Thyroid gland (tissue), 4 donors: ENCODE measurements around the gene PBX1. TPM values are rescaled to one million over a fixed set of nuclear protein-coding genes. Genes with fewer than 3 reads are reported as not detected.

Experiments
- DNase-seq, 2 donors: peaks; one replicate each; pipeline ENCODE4 v3.0.0-alpha.2; 2019
- H3K27ac ChIP-seq, 3 donors: fragments of 200-600 bp; sonication (generic); 1 replicate in 2 of 3; 2 replicates in 1 of 3; pipeline ENCODE4 v1.5.1; 2016 to 2019; ENCODE audit warnings: mild to moderate bottlenecking in 1 of 3, moderate library complexity in 1 of 3
- H3K27me3 ChIP-seq: fragments of 200-600 bp; sonication (generic); one replicate; pipeline ENCODE4 v1.5.1; 2019
- H3K36me3 ChIP-seq, 2 donors: fragments of 200-600 bp; sonication (generic); one replicate each; pipeline ENCODE4 v1.5.1; 2016 to 2019
- H3K4me1 ChIP-seq, 2 donors: fragments of 200-600 bp; sonication (generic); one replicate each; pipeline ENCODE4 v1.5.1; 2017 to 2019
- H3K4me3 ChIP-seq, 3 donors: fragments of 200-600 bp; sonication (generic); replicated peaks in 1 of 3; 1 replicate in 2 of 3; 2 replicates in 1 of 3; pipeline ENCODE4 v1.5.1; 2016; ENCODE audit warnings: mild to moderate bottlenecking in 1 of 3
- H3K9me3 ChIP-seq: fragments of 200-600 bp; sonication (generic); one replicate; pipeline ENCODE4 v1.5.1; 2017
- POLR2A ChIP-seq, 2 donors: fragments of 450-650 bp; IDR thresholded peaks; one replicate each; pipeline ENCODE4 v1.6.1; 2017; ENCODE audit warnings: antibody characterized with exemption in 2 of 2, mild to moderate bottlenecking in 2 of 2, moderate library complexity in 1 of 2
- WGBS, 2 donors: methylation state at CpG; one replicate each; pipeline ENCODE4 v1.1.5; 2017; 5-methylcytosine and 5-hydroxymethylcytosine counted together
- intact Hi-C: fragments of 100-400 bp; cut with DNase I; formaldehyde crosslinking; loops from one replicate; pipeline ENCODE4 v1.15.1; 2023
- total RNA-seq, 4 donors: library from RNA; depleted of rRNA; stranded (reverse); fragments of >200 nt; gene quantifications; one replicate each; pipeline ENCODE4 v1.2.3, GENCODE V29; 2016
- TF ChIP-seq, protein P1 (sequence below), 6 experiments: fragments of 200-600 bp in 3 of 6; fragments of 450-650 bp in 3 of 6; sonication (generic) in 3 of 6; IDR thresholded peaks; one replicate each; pipeline ENCODE4 v1.5.1; 2016 to 2019; ENCODE audit warnings: antibody characterized with exemption in 6 of 6, mild to moderate bottlenecking in 2 of 6, inconsistent platforms in 1 of 6, moderate library complexity in 1 of 6

Gene PBX1
- total RNA-seq, 4 donors from 2014 or later: 79.0 to 159 (median 102) TPM

DNA sequence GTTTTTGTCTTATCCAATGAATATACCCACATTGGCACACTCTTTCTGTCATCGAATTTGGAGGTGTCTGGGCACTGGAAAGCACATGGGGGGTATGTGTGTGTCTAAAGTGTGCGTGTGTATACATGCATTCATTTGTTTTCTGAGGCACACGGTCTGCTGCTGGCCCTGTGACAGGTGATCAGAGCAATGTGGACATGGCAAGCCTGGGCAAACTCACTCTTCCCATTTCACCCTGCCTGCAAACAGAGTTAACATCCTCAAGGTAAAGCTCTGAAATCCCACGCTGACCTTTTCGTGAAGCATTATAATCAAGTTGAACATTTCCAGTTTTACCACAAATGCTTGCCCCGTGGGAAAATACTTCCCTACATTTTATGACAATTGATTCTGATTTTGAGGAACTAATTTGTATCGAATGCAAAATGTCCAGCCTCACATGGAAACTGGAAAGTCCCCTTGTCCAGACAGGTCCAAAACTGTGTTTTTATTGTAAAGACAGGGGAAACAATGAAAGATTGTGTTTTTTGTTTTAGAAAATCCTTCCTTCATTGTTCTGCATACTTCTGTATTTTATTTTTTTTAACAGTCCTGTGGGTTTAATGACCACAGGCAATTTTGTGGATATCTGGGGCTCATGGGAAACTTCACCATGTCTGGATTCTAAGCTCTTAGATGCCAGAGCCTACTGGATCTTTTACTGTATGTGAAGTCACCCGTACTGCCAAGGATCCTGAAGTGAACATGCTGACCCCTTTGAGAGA, 160.9 kb downstream of the PBX1 start:
- Histone ChIP-seq H3K36me3 (no peaks in the 10 kb centered on the region), H3K9me3 (no peaks in the 10 kb centered on the region), H3K4me1 (peaks cover 41 to 43% of the 10 kb centered on the region in 2 donors), H3K27me3 (no peaks in the 10 kb centered on the region), H3K4me3 (no peak overlapping the region), H3K27ac (no peak overlapping the region)
- intact Hi-C loops: no loop called here
- WGBS, 2 donors: 52 to 60% methylated on average over 8 of the region's 8 CpGs
- no peak for DNase-seq
- TF ChIP-seq POLR2A (IDR thresholded peaks at IDR 0.05): no peak
- TF ChIP-seq, protein P1, sequence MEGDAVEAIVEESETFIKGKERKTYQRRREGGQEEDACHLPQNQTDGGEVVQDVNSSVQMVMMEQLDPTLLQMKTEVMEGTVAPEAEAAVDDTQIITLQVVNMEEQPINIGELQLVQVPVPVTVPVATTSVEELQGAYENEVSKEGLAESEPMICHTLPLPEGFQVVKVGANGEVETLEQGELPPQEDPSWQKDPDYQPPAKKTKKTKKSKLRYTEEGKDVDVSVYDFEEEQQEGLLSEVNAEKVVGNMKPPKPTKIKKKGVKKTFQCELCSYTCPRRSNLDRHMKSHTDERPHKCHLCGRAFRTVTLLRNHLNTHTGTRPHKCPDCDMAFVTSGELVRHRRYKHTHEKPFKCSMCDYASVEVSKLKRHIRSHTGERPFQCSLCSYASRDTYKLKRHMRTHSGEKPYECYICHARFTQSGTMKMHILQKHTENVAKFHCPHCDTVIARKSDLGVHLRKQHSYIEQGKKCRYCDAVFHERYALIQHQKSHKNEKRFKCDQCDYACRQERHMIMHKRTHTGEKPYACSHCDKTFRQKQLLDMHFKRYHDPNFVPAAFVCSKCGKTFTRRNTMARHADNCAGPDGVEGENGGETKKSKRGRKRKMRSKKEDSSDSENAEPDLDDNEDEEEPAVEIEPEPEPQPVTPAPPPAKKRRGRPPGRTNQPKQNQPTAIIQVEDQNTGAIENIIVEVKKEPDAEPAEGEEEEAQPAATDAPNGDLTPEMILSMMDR (IDR thresholded peaks at IDR 0.05): no peak

DNA sequence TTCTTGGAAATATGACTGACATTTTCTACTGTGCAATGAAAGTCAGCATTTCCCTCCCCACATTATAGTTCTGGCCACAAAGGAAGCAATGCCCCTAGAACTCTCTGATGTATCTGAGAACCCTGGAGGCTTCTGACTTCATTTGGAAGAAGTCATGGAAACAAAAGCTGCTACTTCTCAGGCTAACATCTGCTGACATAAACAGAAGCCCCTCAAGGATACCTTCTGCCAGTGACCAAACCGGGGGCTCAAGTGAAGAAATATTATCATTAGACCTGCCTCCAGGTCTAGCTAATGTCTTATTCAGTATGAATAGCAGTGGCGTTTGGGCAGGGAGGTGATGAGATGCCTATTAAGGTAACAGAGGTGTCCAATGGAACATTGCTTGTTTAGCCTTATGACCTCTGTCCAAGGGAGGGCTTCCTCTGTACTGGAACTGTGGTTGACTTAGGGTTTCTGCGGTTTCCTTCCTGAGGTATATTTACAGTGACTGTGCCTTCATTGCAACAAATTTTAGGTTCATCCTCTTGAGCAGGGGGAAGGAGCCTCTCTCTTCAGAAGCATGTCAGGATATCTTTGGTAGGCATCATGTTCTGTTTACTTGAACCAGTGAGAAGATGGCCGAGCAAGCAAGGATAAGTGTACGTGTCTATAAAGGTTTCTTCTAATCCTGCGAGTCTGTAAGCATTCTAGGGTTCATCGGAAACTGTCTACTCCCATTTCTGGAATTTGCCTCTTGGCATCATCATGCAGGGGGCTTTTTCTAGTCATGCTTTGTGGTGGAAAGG, 161.7 kb downstream of the PBX1 start:
- intact Hi-C loops: no loop called here
- Histone ChIP-seq H3K9me3 (no peaks in the 10 kb centered on the region), H3K27ac (no peak overlapping the region), H3K36me3 (no peaks in the 10 kb centered on the region), H3K4me1 (peaks cover 41 to 43% of the 10 kb centered on the region in 2 donors), H3K27me3 (no peaks in the 10 kb centered on the region), H3K4me3 (no peak overlapping the region)
- TF ChIP-seq, protein P1 (IDR thresholded peaks at IDR 0.05): no peak
- TF ChIP-seq POLR2A (IDR thresholded peaks at IDR 0.05): no peak
- DNase-seq: no peak
- WGBS, 2 donors: 68 to 70% methylated on average over 7 of the region's 7 CpGs

DNA sequence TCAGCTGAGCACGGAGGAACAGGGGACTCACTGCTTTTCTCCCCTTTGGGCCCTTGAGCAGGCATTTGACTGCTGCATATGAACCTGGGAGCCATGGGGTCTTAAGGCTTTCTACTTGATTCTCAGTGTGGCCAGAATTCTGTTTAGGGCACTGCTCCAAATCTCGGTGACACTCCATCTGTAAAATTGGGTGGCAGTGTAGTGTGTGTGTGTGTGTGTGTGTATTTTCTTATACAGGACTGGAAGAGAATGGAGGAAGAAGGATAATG, 162.2 kb downstream of the PBX1 start:
- 31 to 39% methylated on average over 2 of the region's 2 CpGs for WGBS, 2 donors
- TF ChIP-seq, protein P1 (IDR thresholded peaks at IDR 0.05): no peak
- no peak for TF ChIP-seq POLR2A (IDR thresholded peaks at IDR 0.05)
- Histone ChIP-seq H3K4me3 (no peak overlapping the region), H3K27ac (no peak overlapping the region), H3K9me3 (no peaks in the 10 kb centered on the region), H3K36me3 (no peaks in the 10 kb centered on the region), H3K4me1 (peaks cover 38 to 41% of the 10 kb centered on the region in 2 donors), H3K27me3 (no peaks in the 10 kb centered on the region)
- intact Hi-C loops: no loop called here
- no peak for DNase-seq

DNA sequence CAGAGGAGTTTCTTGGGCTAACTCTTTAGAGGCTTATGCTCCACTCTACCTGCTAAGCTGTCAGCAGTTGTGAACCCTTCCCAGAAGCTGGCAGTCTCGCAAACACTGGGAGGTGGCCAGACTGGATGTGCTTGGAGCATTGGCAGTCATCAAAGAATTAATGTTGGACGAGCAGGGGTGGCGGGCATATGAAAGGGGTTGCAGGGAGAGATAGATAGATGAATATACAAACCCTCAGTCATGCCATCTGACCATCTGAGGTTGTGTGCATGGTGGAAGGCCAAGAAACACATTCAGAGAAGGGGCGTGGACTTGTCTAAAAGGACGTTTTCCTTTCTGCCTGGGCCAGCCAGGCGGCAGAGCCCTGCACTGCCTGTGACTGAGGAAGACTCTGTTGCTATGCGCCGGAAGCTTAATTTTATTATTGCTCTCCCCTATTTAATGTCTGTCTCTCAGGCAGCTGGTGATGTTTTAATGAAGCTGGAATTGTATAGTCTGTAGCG, 164.4 kb downstream of the PBX1 start:
- Histone ChIP-seq H3K27me3 (no peaks in the 10 kb centered on the region), H3K9me3 (no peaks in the 10 kb centered on the region), H3K36me3 (no peaks in the 10 kb centered on the region), H3K27ac (no peak overlapping the region), H3K4me3 (no peak overlapping the region), H3K4me1 (peaks cover 36 to 39% of the 10 kb centered on the region in 2 donors)
- no peak for TF ChIP-seq POLR2A (IDR thresholded peaks at IDR 0.05)
- TF ChIP-seq, protein P1 (IDR thresholded peaks at IDR 0.05): no peak
- intact Hi-C loops: no loop called here
- 87 to 88% methylated on average over 9 of the region's 9 CpGs for WGBS, 2 donors
- no peak for DNase-seq

DNA sequence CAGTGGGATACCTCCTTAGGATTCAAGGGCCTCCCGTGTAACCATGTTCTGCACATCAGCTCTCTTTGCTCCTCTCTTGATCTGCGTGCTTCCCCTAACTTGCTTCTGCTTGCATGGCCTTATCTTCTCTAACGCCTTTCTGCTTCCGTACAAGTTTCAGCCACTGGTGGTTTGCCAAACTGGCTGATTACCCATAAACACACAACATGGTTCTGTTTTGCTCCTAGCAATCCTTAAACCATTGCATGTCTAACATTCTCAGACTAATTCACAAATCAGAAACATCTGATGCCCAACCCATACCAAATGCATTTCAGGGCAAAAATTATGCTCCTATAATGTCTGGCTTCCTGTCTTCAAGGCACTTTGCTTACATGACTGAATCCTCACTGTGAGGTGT, 166.4 kb downstream of the PBX1 start:
- TF ChIP-seq, protein P1 (IDR thresholded peaks at IDR 0.05): no peak
- no peak for TF ChIP-seq POLR2A (IDR thresholded peaks at IDR 0.05)
- intact Hi-C loops: no loop called here
- Histone ChIP-seq H3K36me3 (no peaks in the 10 kb centered on the region), H3K27ac (no peak overlapping the region), H3K4me3 (no peak overlapping the region), H3K9me3 (no peaks in the 10 kb centered on the region), H3K27me3 (no peaks in the 10 kb centered on the region), H3K4me1 (peaks cover 15 to 20% of the 10 kb centered on the region in 2 donors)
- no peak for DNase-seq
- 92% methylated on average over 4 of the region's 4 CpGs for WGBS, 2 donors
